HUES6 (cell line): ENCODE results near the gene FAM3D.

Experiments used
- H3K27ac ChIP-seq: 2 replicates; pipeline ENCODE4 v1.7.0; 2013; ENCODE audit warnings: low read depth, mild to moderate bottlenecking, low read length, inconsistent platforms
- H3K27me3 ChIP-seq: 2 replicates; pipeline ENCODE4 v1.6.1; 2013; ENCODE audit warnings: low read length; ENCODE audit not compliant: control insufficient read depth, insufficient read depth
- H3K36me3 ChIP-seq: 2 replicates; pipeline ENCODE4 v1.6.1; 2013; ENCODE audit warnings: low read length; ENCODE audit not compliant: control insufficient read depth, insufficient read depth
- H3K4me1 ChIP-seq: 2 replicates; pipeline ENCODE4 v1.6.1; 2013; ENCODE audit warnings: low read length; ENCODE audit not compliant: control insufficient read depth, insufficient read depth
- H3K4me3 ChIP-seq: 2 replicates; pipeline ENCODE4 v1.5.1; 2013; ENCODE audit warnings: low read depth, low read length
- H3K9ac ChIP-seq: one replicate; pipeline ENCODE4 v1.6.1; 2013; ENCODE audit warnings: mild to moderate bottlenecking, low read length
- H3K9me3 ChIP-seq: 2 replicates; pipeline ENCODE4 v1.6.1; 2013; ENCODE audit warnings: low read depth, low read length; ENCODE audit not compliant: control insufficient read depth, insufficient read depth

Gene FAM3D

DNA sequence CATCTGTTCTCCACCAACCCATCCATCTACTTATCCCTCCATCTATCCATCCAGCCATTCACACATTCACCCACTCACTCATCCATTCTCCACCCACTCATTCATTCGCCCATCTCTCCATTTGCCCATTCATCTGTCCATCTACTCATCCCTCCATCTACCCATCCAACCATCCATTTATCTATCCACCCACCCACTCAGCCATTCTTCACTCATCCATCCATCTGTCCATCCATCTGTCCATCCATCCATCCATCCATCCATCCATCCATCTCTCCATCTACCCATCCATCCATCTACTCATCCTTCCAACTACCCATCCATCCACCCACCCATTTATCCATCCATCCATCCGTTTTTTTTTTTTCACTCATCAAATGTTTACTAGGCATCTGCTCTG lies 13.9 kb downstream of the FAM3D start:
- no peak overlapping the region for H3K27ac ChIP-seq

DNA sequence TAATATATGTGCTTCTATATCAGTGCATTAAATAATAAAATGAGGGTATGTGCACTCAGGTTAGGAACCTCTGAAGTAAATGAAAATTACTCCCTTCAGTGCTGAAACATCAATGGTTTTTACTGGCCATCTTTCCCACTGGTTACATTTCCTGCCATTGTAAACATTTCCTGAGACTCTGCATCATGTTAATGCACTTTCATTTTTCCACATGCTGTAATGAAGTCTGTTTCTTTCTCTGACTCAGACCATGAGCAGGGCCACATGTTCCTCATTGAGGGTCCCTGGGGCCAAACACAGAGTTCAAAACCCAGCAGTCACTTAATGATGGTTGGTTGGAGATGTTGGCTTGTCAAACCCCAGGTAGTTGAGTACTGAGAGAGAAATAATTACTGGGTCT lies 15.3 kb downstream of the FAM3D start:
- Histone ChIP-seq H3K36me3 (no peaks in the 10 kb centered on the region), H3K9ac (no peak overlapping the region), H3K4me1 (no peaks in the 10 kb centered on the region), H3K27me3 (no peaks in the 10 kb centered on the region), H3K4me3 (no peak overlapping the region), H3K27ac (no peak overlapping the region), H3K9me3 (peaks cover 9% of the 10 kb centered on the region; the same call in 1 of the 2 replicates)

More for the DNA sequence above, 13.9 kb downstream of the FAM3D start:
- Histone ChIP-seq H3K27me3 (no peaks in the 10 kb centered on the region), H3K4me3 (no peak overlapping the region), H3K9ac (no peak overlapping the region), H3K36me3 (no peaks in the 10 kb centered on the region), H3K4me1 (no peaks in the 10 kb centered on the region), H3K9me3 (peaks cover 8% of the 10 kb centered on the region; the same call in 1 of the 2 replicates)

DNA sequence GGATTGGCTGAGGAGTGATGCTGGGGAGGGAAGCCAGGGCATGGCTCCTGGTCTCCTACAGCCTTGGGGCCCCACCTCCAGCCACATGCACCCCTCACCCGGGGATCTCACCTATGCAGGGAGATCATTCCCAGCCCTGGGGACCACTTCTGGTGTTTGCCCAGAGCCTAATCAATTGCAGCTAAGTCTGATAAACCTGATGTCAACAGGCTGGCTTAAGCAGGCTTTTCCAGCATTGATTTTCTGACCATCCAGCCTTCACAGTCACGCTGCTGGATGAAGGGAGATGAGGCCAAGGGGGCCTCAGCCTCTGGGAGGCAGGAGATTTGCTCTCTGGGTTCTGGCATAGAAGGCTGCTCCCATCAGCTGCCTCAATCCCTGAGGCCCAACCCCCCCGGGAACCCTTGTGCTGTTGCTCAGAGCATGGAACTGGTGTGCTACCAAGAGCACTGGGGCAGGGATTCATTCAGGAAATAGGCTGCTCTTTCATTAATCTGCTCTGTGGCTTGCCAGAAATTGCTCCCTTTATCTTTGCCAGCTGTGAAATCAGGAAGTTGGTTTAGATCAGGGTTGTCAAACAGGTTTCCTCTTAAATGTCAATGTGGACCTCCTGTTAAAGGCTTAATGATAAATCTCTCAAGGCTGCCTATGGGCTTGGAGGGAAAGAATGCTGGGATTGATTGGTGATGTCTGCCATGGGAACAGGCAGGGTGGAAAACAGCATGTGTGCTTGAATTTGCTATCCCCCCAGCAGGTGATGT lies 19.0 kb downstream of the FAM3D start:
- no peaks in the 10 kb centered on the region for H3K36me3 ChIP-seq
- H3K4me3 ChIP-seq: no peak overlapping the region
- H3K9ac ChIP-seq: no peak overlapping the region
- 0 out of 2 replicates have a peak, but pooled peaks cover 4% of the 10 kb centered on the region for H3K27me3 ChIP-seq
- peaks cover 17% of the 10 kb centered on the region for H3K9me3 ChIP-seq
- H3K27ac ChIP-seq: no peak overlapping the region
- H3K4me1 ChIP-seq: no peaks in the 10 kb centered on the region

DNA sequence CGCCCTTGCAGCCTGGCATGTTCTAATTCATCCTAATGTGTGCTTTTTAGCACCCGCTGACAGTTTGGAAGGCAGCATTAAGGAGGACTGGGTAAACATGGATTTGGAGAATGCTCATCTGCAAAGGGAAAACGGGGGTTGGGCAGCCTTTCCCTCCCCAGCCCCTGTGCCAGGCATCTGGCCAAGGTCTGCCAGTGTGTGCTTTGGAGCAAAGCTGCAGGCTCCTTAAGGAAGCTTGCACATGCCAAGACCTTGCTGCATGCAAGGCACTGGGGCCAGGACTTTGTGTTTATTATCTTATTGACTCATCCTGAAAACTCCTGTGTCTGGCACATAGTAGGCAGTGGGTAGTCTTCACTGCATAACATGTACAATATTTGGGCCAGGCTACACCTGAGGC lies 20.1 kb downstream of the FAM3D start:
- no peak overlapping the region for H3K27ac ChIP-seq

DNA sequence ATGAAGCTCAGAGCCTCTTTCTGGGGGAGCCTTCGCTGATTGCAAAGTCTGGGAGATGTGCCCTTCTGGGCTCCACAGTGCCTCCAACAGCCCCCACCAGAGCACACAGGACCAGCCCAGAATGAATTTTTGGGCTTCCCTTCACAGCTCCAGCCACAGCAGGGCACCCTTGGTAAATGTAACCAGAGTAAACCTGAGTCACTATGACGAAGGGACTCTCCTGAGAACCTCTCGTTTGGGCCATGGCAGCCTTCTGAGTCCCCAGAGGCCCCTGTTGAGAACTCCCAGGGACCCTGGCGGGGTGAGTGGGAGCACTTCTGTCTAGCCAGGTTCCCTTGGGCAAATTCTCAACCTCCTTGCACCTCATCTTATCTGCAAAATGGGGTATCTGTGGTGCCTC lies 20.8 kb downstream of the FAM3D start:
- Histone ChIP-seq H3K27me3 (0 out of 2 replicates have a peak, but pooled peaks cover 9% of the 10 kb centered on the region), H3K27ac (no peak overlapping the region), H3K9me3 (peaks cover 17% of the 10 kb centered on the region), H3K4me3 (no peak overlapping the region), H3K36me3 (no peaks in the 10 kb centered on the region), H3K4me1 (no peaks in the 10 kb centered on the region), H3K9ac (no peak overlapping the region)

More for the DNA sequence above, 20.1 kb downstream of the FAM3D start:
- Histone ChIP-seq H3K27me3 (0 out of 2 replicates have a peak, but pooled peaks cover 4% of the 10 kb centered on the region), H3K9me3 (peaks cover 17% of the 10 kb centered on the region), H3K4me3 (no peak overlapping the region), H3K9ac (no peak overlapping the region), H3K36me3 (no peaks in the 10 kb centered on the region), H3K4me1 (no peaks in the 10 kb centered on the region)

DNA sequence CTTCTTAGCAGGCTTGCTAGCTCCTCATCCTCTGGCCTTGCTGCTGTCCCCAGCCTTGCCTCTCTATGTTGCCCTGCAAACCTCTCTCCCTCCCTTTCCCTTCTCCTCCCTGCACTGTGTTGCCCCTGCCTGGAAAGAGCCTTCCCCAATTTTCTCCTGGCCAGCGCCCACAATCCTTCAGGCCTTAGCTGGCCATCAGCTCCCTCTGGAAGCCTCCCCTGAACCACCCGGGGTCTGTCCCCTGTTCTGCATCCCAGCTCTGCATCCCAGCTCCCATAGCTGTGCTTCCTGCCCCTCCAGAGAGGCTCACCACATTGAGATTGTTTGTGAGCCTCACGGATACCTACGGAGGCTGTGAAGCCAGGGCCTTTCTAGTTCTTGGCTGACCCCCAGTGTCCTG lies 23.7 kb downstream of the FAM3D start:
- no peak overlapping the region for H3K9ac ChIP-seq
- no peak overlapping the region for H3K27ac ChIP-seq
- H3K4me1 ChIP-seq: no peaks in the 10 kb centered on the region
- H3K27me3 ChIP-seq: peaks cover 33% of the 10 kb centered on the region
- no peaks in the 10 kb centered on the region for H3K36me3 ChIP-seq
- H3K4me3 ChIP-seq: no peak overlapping the region
- peaks cover 11% of the 10 kb centered on the region for H3K9me3 ChIP-seq

DNA sequence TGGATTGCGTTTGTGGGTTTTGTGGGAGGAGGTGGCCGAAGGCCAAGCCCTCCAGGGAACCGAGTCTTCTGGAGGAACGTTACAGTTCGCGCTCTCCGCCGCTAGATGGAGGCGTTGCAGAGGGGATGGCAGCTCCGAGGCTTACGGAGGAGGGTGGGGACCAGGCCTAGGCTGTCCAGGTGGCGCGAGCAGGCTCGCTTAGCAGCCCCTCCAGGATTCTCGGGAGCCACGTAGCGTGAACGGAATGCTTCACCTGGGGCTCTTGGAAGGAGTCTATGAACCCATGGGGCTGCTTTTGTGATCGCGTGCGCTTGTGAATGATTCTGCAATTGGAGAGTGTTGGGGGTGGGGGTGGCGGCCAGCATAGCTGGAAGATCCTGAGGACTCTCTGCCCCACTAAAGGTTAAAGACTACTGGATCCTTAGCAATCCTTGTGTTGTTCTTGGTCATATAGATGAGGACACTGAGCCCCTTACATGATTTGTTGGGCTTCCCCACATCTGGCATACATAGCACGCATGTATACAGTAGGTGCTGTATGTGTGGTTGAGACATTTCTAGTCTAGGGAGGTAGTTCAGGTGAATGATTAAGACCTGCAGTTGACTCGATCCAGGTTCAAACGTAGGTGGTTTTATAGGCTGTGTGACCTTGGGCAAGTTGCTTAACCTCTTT lies 25.7 kb downstream of the FAM3D start:
- peaks cover 8% of the 10 kb centered on the region for H3K9me3 ChIP-seq
- peaks cover 52% of the 10 kb centered on the region for H3K27me3 ChIP-seq
- no peak overlapping the region for H3K9ac ChIP-seq
- H3K36me3 ChIP-seq: no peaks in the 10 kb centered on the region
- H3K27ac ChIP-seq: no peak overlapping the region
- no peak overlapping the region for H3K4me3 ChIP-seq
- H3K4me1 ChIP-seq: no peaks in the 10 kb centered on the region

DNA sequence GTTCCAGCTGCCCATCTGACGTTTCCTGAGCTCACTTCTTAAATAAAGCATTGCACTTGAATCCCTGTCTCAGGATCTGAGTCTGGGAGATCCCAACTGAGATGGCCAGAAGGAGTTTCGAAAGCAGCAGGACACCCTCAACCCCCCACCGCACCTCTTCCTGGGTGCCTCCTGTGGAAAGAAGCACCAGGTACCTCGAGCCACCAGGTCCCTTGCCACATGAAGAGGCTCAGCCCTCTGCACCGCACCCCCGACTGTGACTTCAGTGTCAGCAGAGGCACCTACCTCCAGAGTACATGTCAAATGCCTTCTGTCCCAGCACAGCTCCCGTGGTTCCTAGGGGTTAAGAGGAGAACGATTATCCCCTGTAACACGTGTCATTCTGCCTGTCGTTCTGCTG lies 26.7 kb downstream of the FAM3D start:
- Histone ChIP-seq H3K36me3 (no peaks in the 10 kb centered on the region), H3K27me3 (peaks cover 59% of the 10 kb centered on the region), H3K9me3 (peaks cover 8% of the 10 kb centered on the region), H3K9ac (no peak overlapping the region), H3K4me3 (no peak overlapping the region), H3K27ac (no peak overlapping the region), H3K4me1 (no peaks in the 10 kb centered on the region)

DNA sequence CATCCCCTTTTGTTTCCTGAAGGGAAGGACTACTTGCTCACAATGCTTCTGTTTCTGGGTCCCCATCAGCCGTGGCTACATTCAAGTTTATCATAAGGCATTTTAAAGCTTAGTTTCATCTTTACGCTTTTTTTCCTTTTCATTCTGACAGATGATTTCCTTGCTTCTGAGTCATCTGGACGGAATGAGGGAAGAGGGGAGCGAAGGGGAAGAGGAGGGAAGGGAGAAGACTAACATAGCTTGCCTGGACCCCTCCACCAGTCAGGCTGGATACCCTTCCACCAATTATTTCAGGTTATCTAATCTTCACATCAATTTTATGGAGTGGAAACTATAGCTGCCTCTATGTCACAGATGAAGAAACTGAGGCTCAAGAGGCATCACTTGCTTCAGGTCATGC lies 27.6 kb downstream of the FAM3D start:
- H3K4me3 ChIP-seq: no peak overlapping the region
- H3K27me3 ChIP-seq: peaks cover 65% of the 10 kb centered on the region
- H3K9me3 ChIP-seq: peaks cover 3% of the 10 kb centered on the region
- H3K27ac ChIP-seq: no peak overlapping the region
- H3K36me3 ChIP-seq: no peaks in the 10 kb centered on the region
- H3K4me1 ChIP-seq: no peaks in the 10 kb centered on the region; the same call in 1 of the 2 replicates
- H3K9ac ChIP-seq: no peak overlapping the region

DNA sequence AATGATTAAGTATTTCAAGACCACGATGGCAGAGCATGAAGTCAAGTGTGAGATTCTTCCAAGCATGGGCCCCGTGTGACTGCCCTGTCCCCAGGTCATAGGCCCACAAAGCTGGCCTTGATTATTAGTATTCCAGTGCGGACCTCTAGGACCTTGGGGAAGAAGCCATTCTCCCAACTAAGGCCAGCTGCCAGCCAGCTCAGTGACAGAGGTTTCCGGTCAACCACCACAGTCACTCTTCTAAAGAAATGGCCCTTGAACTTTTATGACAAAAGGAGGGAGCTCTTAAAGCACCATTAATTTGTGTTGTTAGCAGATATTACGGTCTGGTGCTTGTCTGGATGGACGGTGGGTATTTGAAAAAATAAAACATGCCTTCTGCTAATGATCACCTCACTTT lies 28.0 kb downstream of the FAM3D start:
- Histone ChIP-seq H3K36me3 (no peaks in the 10 kb centered on the region), H3K9ac (no peak overlapping the region), H3K4me3 (no peak overlapping the region), H3K9me3 (no peaks in the 10 kb centered on the region), H3K27me3 (peaks cover 69% of the 10 kb centered on the region), H3K27ac (no peak overlapping the region), H3K4me1 (no peaks in the 10 kb centered on the region; the same call in 1 of the 2 replicates)

DNA sequence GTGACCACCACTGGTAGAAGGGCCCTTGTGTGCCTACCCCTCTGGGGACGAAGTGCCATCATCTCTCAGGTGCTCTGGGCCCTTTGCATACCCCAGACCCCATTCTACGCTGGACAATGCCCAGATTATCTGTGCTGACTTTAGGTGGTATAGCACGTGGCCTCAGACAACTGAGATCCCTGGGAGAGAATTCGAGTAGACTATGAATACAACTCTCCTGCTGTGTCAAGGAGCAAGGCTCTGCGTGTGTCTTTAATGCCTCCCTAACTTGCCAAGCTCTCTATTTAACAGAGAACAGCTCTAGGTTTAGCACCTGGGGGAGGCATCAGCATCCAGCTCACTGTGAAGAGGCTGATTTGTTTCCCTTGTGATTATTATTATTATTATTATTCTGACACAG lies 29.1 kb downstream of the FAM3D start:
- Histone ChIP-seq H3K36me3 (no peaks in the 10 kb centered on the region), H3K9ac (no peak overlapping the region), H3K4me1 (no peaks in the 10 kb centered on the region; the same call in 1 of the 2 replicates), H3K4me3 (no peak overlapping the region), H3K9me3 (no peaks in the 10 kb centered on the region), H3K27ac (no peak overlapping the region), H3K27me3 (peaks cover 67% of the 10 kb centered on the region)
